GM21717 (cell line): ENCODE results near the gene HSPG2.
"Not testable (repeated sequence)": the region's sequence is repeated elsewhere in the genome, so short reads cannot be mapped to it uniquely, and the experiment has no call there.

Source experiments
- ATAC-seq: cut with Tn5 transposase; IDR thresholded peaks from one replicate; pipeline ENCODE4 v1.9.1; 2021; ENCODE audit warnings: mild to moderate bottlenecking, moderate library complexity; ENCODE audit not compliant: unreplicated experiment

The HSPG2 gene

GRCh38 chr1:21813542-21813941 lies 123.6 kb downstream of the HSPG2 start:
- no peak for ATAC-seq

GRCh38 chr1:21811875-21812305 lies 125.2 kb downstream of the HSPG2 start, which contains the start of gene LDLRAD2:
Gene LDLRAD2 (plus strand): TSS chr1:21812265. CDS start chr1:21812452, 187 bp downstream.
- no peak for ATAC-seq

GRCh38 chr1:21804536-21804935 lies 132.6 kb downstream of the HSPG2 start:
- no peak for ATAC-seq

DNA sequence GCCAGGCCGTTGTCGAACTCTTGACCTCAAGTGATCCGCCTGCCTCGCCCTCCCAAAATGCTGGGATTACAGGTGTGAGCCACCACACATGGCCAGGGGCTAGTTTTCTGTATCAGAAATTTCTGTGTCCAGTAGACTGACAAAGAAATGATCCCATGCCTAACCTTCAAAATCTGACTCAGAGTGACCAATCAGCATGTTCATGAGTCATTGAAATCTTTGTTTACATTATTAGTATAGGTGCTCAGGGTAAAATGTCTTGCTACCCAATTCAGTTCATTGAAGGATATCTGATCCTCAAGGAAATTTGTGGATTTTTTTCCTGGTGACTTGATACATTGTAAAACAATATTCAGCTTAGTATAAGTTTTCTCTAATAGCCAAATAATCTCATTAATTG lies 136.0 kb downstream of the HSPG2 start:
- no peak for ATAC-seq

- ATAC-seq: no peak
These were observed 137.4 kb downstream of the HSPG2 start for GRCh38 chr1:21799730-21800129.

- ATAC-seq: no peak
These were observed 142.0 kb downstream of the HSPG2 start for GRCh38 chr1:21795075-21795474.

DNA sequence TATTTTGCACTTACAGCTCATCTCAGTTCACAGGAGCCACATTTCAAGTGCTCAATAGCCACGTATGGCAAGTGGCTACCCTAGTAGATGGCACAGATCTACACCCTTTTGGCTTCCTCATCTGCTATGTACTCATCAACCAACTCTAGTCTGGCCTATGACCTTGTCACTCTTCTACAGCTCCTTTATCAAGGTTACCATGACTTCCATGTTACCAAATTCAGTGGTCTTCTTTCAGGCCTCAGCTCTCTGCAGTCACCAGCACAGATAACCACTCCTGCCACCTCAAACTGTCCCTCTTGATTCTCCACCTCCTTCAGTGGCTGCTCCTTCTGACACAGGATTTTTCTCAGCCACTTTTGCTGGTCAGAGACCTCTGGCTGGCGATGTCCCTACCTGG lies 142.5 kb downstream of the HSPG2 start:
- no peak for ATAC-seq

DNA sequence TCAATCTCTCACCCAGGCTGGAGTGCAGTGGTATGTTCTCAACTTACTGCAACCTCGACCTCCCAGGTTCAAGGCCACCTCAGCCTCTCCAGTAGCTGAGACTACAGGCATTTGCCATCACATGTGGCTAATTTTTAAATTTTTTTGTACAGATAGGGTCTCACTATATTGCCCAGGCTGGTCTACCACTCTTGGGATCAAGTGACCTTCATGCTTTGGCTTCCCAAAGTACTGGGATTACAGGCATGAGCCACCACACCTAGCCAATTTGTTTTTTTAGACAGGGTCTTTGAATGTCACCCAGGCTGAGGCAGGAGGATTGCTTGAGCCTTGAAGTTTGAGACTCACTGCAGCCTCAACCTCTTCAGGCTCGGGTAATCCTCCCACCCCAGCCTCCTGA lies 144.0 kb downstream of the HSPG2 start:
- no peak for ATAC-seq

DNA sequence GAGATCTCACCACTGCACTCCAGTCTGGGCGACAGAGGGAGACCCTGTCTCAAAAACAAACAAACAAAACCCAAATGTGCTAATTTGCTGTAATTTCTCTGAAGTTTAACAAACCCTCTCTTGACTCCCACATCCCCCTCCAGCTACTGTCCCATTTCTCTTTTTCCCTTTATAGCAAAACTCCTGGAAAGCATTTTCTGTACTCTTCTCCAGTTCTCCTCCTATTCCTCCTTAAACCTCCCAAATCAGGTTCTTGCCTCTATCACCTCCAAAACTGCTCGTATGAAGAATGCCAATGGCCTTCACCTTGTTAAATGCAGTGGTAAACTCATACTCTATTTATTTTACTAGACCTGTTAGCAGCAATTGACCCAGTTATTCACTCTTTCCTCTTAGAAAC lies 150.5 kb downstream of the HSPG2 start:
- no peak for ATAC-seq

GRCh38 chr1:21785764-21786163 lies 151.3 kb downstream of the HSPG2 start:
- ATAC-seq: not testable (repeated sequence)

GRCh38 chr1:21783679-21784603 lies 153.2 kb downstream of the HSPG2 start:
- ATAC-seq: peak; percentile 58

- ATAC-seq: peak; percentile 55
These were observed 154.0 kb downstream of the HSPG2 start, which contains the start of gene USP48 for GRCh38 chr1:21782868-21783678. Gene USP48 (minus strand): TSS chr1:21783149. CDS start chr1:21782957, 192 bp downstream.

- peak; percentile 14 for ATAC-seq
These were observed 154.7 kb downstream of the HSPG2 start for GRCh38 chr1:21782349-21782867.

DNA sequence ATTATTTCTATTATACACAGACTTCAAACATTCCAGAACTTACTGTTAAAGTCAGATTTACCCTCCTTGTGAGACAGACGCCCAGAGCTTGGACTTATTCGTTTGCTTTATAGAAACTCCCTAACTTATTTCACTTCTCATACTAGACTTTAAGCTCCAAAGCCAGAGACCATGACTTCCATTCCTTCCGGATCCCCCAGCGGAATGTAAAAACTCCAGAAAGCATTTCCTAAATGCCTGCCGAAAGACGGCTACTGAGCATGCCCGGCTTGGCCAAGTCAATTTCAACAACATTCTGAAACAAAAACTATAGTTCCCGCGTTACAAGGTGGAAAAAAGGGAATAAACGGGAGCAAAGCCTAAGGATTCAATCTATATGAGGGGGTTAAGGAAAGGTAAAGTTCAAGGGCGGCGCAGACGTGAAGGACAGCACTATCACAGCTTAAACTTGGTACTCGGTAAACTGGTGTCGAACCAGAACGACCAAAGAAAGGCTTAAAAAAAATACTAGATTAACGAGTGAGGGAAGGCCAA lies 155.2 kb downstream of the HSPG2 start:
- ATAC-seq: peak; percentile 16

- no peak for ATAC-seq
These were observed 157.2 kb downstream of the HSPG2 start for GRCh38 chr1:21779613-21780521.

GRCh38 chr1:21778405-21778727 lies 158.7 kb downstream of the HSPG2 start:
- ATAC-seq: no peak

DNA sequence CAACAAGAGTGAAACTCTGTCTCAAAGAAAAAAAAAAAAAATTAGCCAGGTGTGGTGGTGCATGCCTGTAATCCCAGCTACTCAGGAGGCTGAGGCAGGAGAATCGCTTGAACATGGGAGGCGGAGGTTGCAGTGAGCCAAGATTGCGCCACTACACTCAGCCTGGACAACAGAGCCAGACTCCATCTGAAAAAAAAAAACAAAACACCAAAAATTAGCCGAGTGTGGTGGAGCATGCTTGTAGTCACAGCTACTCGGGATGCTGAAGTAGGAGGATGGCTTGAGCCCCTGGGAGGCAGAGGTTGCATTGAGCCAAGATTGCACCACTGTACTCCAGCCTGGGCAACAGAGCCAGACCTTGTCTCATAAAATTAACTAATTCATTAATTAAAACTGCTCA lies 160.2 kb downstream of the HSPG2 start:
- ATAC-seq: not testable (repeated sequence)

GRCh38 chr1:21775985-21776562 lies 161.0 kb downstream of the HSPG2 start:
- ATAC-seq: no peak

- no peak for ATAC-seq
These were observed 161.6 kb downstream of the HSPG2 start for GRCh38 chr1:21775550-21775914.
